Cardiac septum (tissue), 1 donor: Measurements from ENCODE around the gene CHD5. TPM values are rescaled to one million over a fixed set of nuclear protein-coding genes. Genes with fewer than 3 reads are reported as not detected.
"Not testable (repeated sequence)": the region's sequence is repeated elsewhere in the genome, so short reads cannot be mapped to it uniquely, and the experiment has no call there.

Source experiments
- DNase-seq: peaks from one replicate; pipeline ENCODE4 v3.0.0-alpha.2; 2020; ENCODE audit warnings: low spot score
- intact Hi-C: fragments of 100-400 bp; cut with DNase I; formaldehyde crosslinking; loops from one replicate; pipeline ENCODE4 v1.14.0; 2022
- long read RNA-seq: library from polyadenylated mRNA; unstranded; transcript quantifications from one replicate; pipeline ENCODE4 v2.0.0, GENCODE V29; 2021
- total RNA-seq: library from RNA; stranded (reverse); fragmentation: NEBNext Ultra II Directional; extraction: Animal tissue kit (Norgen Biotek cat#: 25700); gene quantifications from one replicate; pipeline ENCODE4 v1.2.1, GENCODE V29; 2021
- donor health status: DM: no; HTN: no; CAD: no.

The CHD5 gene
- 0.81 TPM for total RNA-seq
- long read RNA-seq: 0 reads

- no peak for DNase-seq
- intact Hi-C loops: no loop called here
Measured at GRCh38 chr1:6180268-6180706, at the start of gene CHD5. CHD5 (minus strand) TSS chr1:6180321; CDS start chr1:6180023, 298 bp downstream.

DNA sequence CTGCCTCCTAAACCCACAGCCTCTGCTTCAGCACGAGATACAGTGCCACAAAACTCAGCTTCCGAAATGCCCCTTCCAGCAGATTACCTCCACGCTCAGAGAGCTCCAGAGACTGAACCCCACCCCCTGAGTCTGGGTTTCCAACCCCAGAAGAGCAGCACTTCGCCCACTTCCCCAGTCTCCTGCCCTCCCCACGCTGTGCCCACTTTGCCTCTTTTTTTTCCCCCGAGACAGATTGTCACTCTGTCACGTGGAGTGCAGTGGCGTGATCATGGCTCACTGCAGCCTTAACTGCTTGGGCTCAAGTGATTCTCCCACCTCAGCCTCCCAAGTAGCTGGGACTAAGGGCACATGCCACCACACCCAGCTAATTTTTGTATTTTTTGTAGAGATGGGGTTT is 45.5 kb upstream of the CHD5 start:
- DNase-seq: no peak
- intact Hi-C loops: no loop called here

GRCh38 chr1:6224718-6225117 is 44.6 kb upstream of the CHD5 start:
- DNase-seq: no peak
- intact Hi-C loops: no loop called here

DNA sequence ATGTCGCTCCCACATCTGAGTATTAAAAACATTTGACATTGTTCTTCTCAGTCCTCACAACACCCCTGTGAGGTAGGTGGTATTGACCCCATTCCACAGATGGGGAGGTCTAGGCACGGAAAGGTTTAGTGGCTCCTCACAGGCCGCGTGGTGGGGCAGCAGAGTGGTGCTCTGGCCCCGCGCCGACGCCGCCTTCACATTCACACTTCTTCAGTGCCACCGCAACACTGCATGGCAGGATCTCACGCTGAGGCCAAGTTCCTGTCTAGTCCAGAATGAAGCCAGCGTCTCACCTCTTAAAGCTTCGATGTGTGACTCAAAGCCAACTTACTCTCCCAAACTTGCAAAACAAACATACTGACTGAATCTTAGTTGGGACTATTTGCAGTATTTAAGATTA is 43.5 kb upstream of the CHD5 start:
- intact Hi-C loops: loop anchor here (2.0 kb wide), 1 partner anchor 17 kb away; the partner anchor contains the start of gene RNF207

GRCh38 chr1:6222636-6223035 is 42.5 kb upstream of the CHD5 start:
- intact Hi-C loops: loop anchor here (2.0 kb wide), 1 partner anchor 16 kb away; the partner anchor contains the start of gene RNF207
- peak; percentile 86 for DNase-seq

More for the DNA sequence above, 43.5 kb upstream of the CHD5 start:
- DNase-seq: no peak

GRCh38 chr1:6221210-6221784 is 41.2 kb upstream of the CHD5 start:
- intact Hi-C loops: no loop called here

GRCh38 chr1:6220236-6220635 is 40.1 kb upstream of the CHD5 start:
- DNase-seq: no peak
- intact Hi-C loops: no loop called here

More at GRCh38 chr1:6221210-6221784, 41.2 kb upstream of the CHD5 start:
- no peak for DNase-seq

DNA sequence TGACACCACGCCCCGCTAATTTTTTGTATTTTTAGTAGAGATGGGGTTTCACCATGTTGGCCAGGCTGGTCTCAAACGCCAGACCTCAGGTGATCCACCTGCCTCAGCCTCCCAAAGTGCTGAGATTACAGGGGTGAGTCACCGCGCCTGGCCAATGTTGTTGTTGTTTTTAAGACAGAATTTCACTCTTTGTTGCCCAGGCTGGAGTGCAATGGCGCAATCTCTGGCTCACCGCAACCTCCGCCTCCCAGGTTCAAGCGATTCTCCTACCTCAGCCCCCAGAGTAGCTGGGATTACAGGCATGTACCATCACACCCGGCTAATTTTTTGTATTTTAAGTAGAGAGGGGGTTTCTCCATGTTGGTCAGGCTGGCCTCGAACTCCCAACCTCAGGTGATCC is 39.5 kb upstream of the CHD5 start:
- intact Hi-C loops, DNase-seq: not testable (repeated sequence)

DNA sequence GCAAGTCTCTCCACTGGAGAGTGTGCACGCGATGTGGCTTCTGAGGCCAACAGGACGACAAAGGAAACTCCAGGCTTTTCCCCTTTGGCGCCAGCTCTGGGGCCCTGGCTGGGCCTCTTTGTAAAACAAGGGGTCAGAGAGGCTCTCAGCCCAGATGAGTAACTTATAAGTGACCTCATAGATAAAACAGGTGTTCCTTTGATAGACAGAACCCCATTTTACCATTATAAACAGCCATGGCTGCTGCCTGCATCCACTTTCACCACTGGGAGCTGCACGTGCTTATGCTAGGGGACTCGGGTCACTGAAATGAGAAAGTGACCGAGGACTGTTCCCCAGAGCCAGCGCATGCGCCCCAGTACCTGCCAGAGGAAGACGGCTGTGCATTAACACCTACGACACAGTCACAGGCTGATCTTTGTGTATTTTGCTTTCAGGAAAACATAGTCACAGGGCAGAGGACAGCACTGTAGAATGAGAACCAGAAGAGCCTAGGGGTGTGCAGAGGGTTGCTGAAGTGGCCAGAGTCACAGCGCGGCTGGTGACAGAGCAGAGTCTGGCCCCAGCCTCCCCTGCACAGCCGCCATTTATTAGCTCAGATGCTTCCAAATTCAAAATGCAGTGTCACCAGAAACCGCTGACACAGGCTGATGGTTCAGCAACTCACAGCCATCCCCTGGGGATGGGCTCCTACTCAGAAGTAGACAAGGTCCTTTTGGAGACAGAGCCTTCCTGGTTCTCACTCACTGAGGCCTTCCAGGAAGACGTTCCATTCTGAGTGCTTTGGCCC is 38.4 kb upstream of the CHD5 start:
- intact Hi-C loops: no loop called here
- DNase-seq: no peak

- no peak for DNase-seq
- intact Hi-C loops: no loop called here
Measured at GRCh38 chr1:6212193-6212959, 32.3 kb upstream of the CHD5 start.

DNA sequence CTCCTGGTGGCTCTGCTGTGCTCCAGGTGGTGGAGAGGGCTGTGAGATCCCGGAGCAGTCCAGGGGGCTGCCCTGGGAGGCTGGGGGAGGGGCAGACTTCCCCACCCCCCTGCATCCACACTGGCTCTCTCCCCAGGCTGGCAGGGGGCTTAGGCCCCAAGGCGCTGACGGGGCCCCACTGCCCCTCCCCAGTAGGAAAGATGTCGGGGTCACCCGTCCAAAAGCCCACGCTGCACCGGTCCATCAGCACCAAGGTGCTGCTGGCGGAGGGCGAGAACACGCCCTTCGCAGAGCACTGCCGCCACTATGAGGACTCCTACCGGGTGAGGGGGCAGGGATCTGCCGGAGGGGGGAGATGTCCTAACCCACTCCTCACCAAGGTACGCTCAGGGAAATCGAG is 31.6 kb upstream of the CHD5 start:
- DNase-seq: no peak
- intact Hi-C loops: no loop called here

GRCh38 chr1:6210591-6211355 is 30.7 kb upstream of the CHD5 start:
- no peak for DNase-seq
- intact Hi-C loops: no loop called here

- no peak for DNase-seq
- intact Hi-C loops: no loop called here
Measured at GRCh38 chr1:6209661-6210580, 29.8 kb upstream of the CHD5 start.

- intact Hi-C loops: no loop called here
- no peak for DNase-seq
Measured at GRCh38 chr1:6208723-6209660, 28.9 kb upstream of the CHD5 start.

DNA sequence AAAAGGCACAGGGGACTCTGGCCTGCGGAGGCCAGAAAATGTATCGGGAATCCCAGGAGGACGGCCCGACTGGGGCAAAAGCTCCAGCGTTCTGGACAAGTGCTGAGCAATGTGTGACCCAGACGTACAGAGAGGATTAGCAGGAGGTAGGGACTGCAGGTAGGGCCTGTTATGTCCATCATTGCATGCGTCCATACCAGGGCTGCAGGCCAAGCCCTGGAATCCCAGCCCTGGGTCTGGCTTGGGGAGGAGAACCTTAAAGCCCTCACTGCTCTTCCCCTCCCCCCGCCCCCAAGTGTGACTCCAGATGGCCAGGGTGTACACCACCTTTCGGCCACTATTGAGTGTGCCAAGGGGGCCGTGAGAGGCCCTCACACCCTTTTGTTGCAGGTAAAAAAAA is 27.8 kb upstream of the CHD5 start:
- intact Hi-C loops: loop anchor here (2.0 kb wide), 1 partner anchor 15 kb away; no protein-coding TSS in a partner anchor
- DNase-seq: no peak

- intact Hi-C loops: loop anchor here (2.0 kb wide), 1 partner anchor 16 kb away; no protein-coding TSS in a partner anchor
- no peak for DNase-seq
Measured at GRCh38 chr1:6207075-6207885, 27.2 kb upstream of the CHD5 start.

DNA sequence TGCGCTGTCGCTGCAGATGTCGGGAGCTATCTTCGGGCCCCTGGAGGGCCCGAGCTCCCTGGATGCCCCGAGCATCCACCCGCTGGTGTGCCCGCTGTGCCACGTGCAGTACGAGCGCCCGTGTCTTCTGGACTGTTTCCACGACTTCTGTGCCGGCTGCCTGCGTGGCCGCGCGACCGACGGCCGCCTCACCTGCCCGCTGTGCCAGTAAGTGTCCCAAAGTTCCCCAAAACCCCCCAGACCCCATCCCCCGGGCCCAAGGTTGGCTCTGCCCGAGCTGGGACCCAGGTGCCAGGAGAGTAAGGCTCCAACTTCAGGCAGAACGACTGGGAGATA is 26.4 kb upstream of the CHD5 start:
- DNase-seq: no peak
- intact Hi-C loops: loop anchor here (2.0 kb wide), 1 partner anchor 16 kb away; no protein-coding TSS in a partner anchor
